Stimulated activated naive B cell treated with anti-CD40 and anti-IgM and Interleukin-4, amounts not matched to agents 10 μg/mL and 1 μg/mL and 100 μg/mL, for 72 hours (primary cell): ENCODE measurements around the gene UCHL3.

Experiments
- ATAC-seq, 2 donors: fragments of 150-1000 bp; cut with Tn5 transposase; replicated peaks; 2 replicates each; pipeline ENCODE4 v1.10.0; 2021; ENCODE audit warnings: moderate library complexity in 1 of 2
- DNase-seq: peaks from one replicate; pipeline ENCODE4 v3.0.0; 2021
- H3K27ac Mint-ChIP-seq: one replicate; pipeline ENCODE4 v1.8.0; 2022; ENCODE audit warnings: mild to moderate bottlenecking, mixed read lengths
- H3K27me3 Mint-ChIP-seq, 2 donors: one replicate each; pipeline ENCODE4 v1.8.0; 2022; ENCODE audit warnings: mixed read lengths in 2 of 2
- H3K36me3 Mint-ChIP-seq, 2 donors: one replicate each; pipeline ENCODE4 v1.8.0; 2022; ENCODE audit warnings: mixed read lengths in 2 of 2, mild to moderate bottlenecking in 1 of 2
- H3K4me1 Mint-ChIP-seq, 2 donors: one replicate each; pipeline ENCODE4 v1.8.0; 2022; ENCODE audit warnings: mixed read lengths in 2 of 2, mild to moderate bottlenecking in 1 of 2
- H3K4me3 Mint-ChIP-seq, 2 donors: one replicate each; pipeline ENCODE4 v1.8.0; 2022; ENCODE audit warnings: mild to moderate bottlenecking in 2 of 2, mixed read lengths in 2 of 2, moderate library complexity in 1 of 2
- H3K9me3 Mint-ChIP-seq, 2 donors: one replicate each; pipeline ENCODE4 v1.8.0; 2022; ENCODE audit warnings: mixed read lengths in 2 of 2, mild to moderate bottlenecking in 1 of 2

Gene UCHL3

DNA sequence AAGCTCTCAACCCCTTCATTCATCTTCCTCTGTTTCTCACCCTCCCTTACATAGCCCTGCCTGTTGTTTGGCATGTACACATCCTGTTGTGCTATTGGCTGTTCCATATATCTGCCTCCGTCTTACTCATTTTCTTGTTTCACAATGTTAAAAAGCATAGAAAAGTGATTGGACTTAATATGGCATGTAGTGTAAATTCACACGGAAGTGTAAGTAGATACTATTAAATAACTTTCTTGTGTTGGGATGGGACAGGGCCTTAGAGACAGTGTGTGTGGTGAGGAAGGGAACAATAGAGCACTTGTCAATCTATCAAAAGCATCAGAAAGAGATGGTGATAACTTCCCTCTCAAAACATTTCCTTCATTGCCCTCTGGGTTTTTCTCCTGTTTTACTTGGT lies 98.9 kb downstream of the UCHL3 start:
- Mint-ChIP-seq H3K36me3 (peaks cover 1 to 9% of the 10 kb centered on the region in 2 donors), H3K9me3 (no peaks in the 10 kb centered on the region), H3K4me1 (peaks cover 30 to 36% of the 10 kb centered on the region in 2 donors), H3K27ac (no peak overlapping the region), H3K4me3 (no peak overlapping the region), H3K27me3 (no peaks in the 10 kb centered on the region)
- no peak for ATAC-seq
- DNase-seq, result no peak

- no peak for DNase-seq
- Mint-ChIP-seq H3K27me3 (no peaks in the 10 kb centered on the region), H3K4me3 (no peak overlapping the region), H3K36me3 (peaks cover 3 to 20% of the 10 kb centered on the region in 2 donors), H3K9me3 (no peaks in the 10 kb centered on the region), H3K27ac (no peak overlapping the region), H3K4me1 (peaks cover 27 to 32% of the 10 kb centered on the region in 2 donors)
- no peak for ATAC-seq
Observed at GRCh38 chr13:75651013-75651412, 101.4 kb downstream of the UCHL3 start.

DNA sequence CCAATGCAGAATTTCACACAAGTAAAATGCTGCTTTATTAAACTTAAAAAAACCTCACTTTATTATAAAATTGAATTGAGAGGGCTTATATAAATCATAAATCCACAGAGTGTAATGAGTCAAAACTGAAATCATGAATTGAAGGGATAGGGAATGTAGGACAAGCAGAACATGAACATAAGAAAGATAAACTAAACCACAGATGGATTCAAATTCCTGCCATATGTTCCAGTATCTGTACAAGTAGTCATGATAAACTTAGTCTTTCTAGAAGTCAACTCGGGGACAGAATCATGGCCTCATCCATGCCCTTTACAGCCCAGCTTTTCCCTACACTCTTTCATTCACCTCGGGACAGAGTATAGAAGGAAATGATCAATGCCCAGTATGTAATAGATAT lies 103.1 kb downstream of the UCHL3 start:
- ATAC-seq (no peak), DNase-seq (no peak)
- H3K4me1 Mint-ChIP-seq, result peaks cover 15 to 17% of the 10 kb centered on the region in 2 donors
- H3K27ac Mint-ChIP-seq, result no peak overlapping the region
- H3K4me3 Mint-ChIP-seq, result no peak overlapping the region
- H3K36me3 Mint-ChIP-seq, result peaks cover 4 to 20% of the 10 kb centered on the region in 2 donors
- no peaks in the 10 kb centered on the region for H3K9me3 Mint-ChIP-seq
- no peaks in the 10 kb centered on the region for H3K27me3 Mint-ChIP-seq
